Neuronal stem cell (in vitro differentiated cells): Measurements from ENCODE around the gene DNM3.

Experiments
- DNase-seq: peaks from one replicate; pipeline ENCODE4 v3.0.0-alpha.2; 2013; ENCODE audit warnings: low spot score
- H2AFZ ChIP-seq: one replicate; pipeline ENCODE4 v1.6.1; 2013; ENCODE audit warnings: mild to moderate bottlenecking, low read length, inconsistent platforms
- H2AK5ac ChIP-seq: 2 replicates; pipeline ENCODE4 v1.6.1; 2013; ENCODE audit warnings: low read depth, mild to moderate bottlenecking, inconsistent platforms, low read length, moderate library complexity, mixed read lengths
- H2BK120ac ChIP-seq: 2 replicates; pipeline ENCODE4 v1.6.1; 2013; ENCODE audit warnings: low read depth, mild to moderate bottlenecking, inconsistent platforms, low read length, moderate library complexity, mixed read lengths
- H2BK12ac ChIP-seq: one replicate; pipeline ENCODE4 v1.6.1; 2013; ENCODE audit warnings: low read length, inconsistent platforms
- H2BK15ac ChIP-seq: 2 replicates; pipeline ENCODE4 v1.6.1; 2013; ENCODE audit warnings: mild to moderate bottlenecking, low read length, inconsistent platforms, mixed read lengths
- H2BK5ac ChIP-seq: one replicate; pipeline ENCODE4 v1.6.1; 2013; ENCODE audit warnings: inconsistent platforms, mild to moderate bottlenecking, low read length, moderate library complexity
- H3K14ac ChIP-seq: one replicate; pipeline ENCODE4 v1.6.1; 2013; ENCODE audit warnings: low read length, inconsistent platforms
- H3K18ac ChIP-seq: 2 replicates; pipeline ENCODE4 v1.6.1; 2013; ENCODE audit warnings: low read length, inconsistent platforms
- H3K23ac ChIP-seq: 2 replicates; pipeline ENCODE4 v1.6.1; 2013; ENCODE audit warnings: low read depth, mild to moderate bottlenecking, mixed read lengths, low read length, inconsistent platforms; ENCODE audit not compliant: poor library complexity
- H3K27ac ChIP-seq: replicated peaks from 3 replicates; pipeline ENCODE4 v1.5.1; 2013; ENCODE audit warnings: low read length, inconsistent platforms
- H3K27me3 ChIP-seq, 3 experiments: 2 replicates each; pipeline ENCODE4 v1.6.1; 2013; ENCODE audit warnings: low read length in 3 of 3, mild to moderate bottlenecking in 2 of 3, inconsistent platforms in 1 of 3, low read depth in 1 of 3, mixed read lengths in 1 of 3, moderate library complexity in 1 of 3; ENCODE audit not compliant: control insufficient read depth in 3 of 3, insufficient read depth in 3 of 3
- H3K36me3 ChIP-seq, 2 donors: replicated peaks in 1 of 2; 2 replicates each; pipeline ENCODE4 v1.6.1; 2013; ENCODE audit warnings: low read length in 2 of 2; ENCODE audit not compliant: control insufficient read depth in 2 of 2, insufficient read depth in 2 of 2
- H3K4ac ChIP-seq: 2 replicates; pipeline ENCODE4 v1.6.1; 2013; ENCODE audit warnings: inconsistent platforms, mild to moderate bottlenecking, low read length, moderate library complexity
- H3K4me1 ChIP-seq, 2 donors: 1 replicate in 1 of 2; 2 replicates in 1 of 2; pipeline ENCODE4 v1.6.1; 2013; ENCODE audit warnings: low read length in 2 of 2, low read depth in 1 of 2; ENCODE audit not compliant: control insufficient read depth in 2 of 2, insufficient read depth in 1 of 2
- H3K4me2 ChIP-seq: one replicate; pipeline ENCODE4 v1.6.1; 2013; ENCODE audit warnings: mild to moderate bottlenecking, low read length, inconsistent platforms; ENCODE audit not compliant: insufficient read depth, poor library complexity, severe bottlenecking
- H3K4me3 ChIP-seq, 2 donors: 2 replicates each; pipeline ENCODE4 v1.5.1; 2013; ENCODE audit warnings: low read length in 2 of 2, mild to moderate bottlenecking in 2 of 2, inconsistent platforms in 1 of 2, moderate library complexity in 1 of 2
- H3K79me1 ChIP-seq: one replicate; pipeline ENCODE4 v1.6.1; 2013; ENCODE audit warnings: low read depth, mild to moderate bottlenecking, inconsistent platforms, low read length, moderate library complexity
- H3K9ac ChIP-seq: one replicate; pipeline ENCODE4 v1.6.1; 2013; ENCODE audit warnings: mild to moderate bottlenecking, low read depth, low read length, inconsistent platforms; ENCODE audit not compliant: poor library complexity
- H3K9me3 ChIP-seq, 2 donors: replicated peaks in 1 of 2; 2 replicates each; pipeline versions ENCODE3 to v1.6.1; 2013; ENCODE audit warnings: low read length in 2 of 2, mild to moderate bottlenecking in 2 of 2, inconsistent platforms in 1 of 2, low read depth in 1 of 2, mixed read lengths in 1 of 2, moderate library complexity in 1 of 2; ENCODE audit not compliant: control insufficient read depth in 2 of 2, insufficient read depth in 1 of 2
- H4K8ac ChIP-seq: one replicate; pipeline ENCODE4 v1.6.1; 2013; ENCODE audit warnings: low read depth, mild to moderate bottlenecking, inconsistent platforms, low read length, moderate library complexity
- H4K91ac ChIP-seq: one replicate; pipeline ENCODE4 v1.6.1; 2013; ENCODE audit warnings: low read length, low read depth, mild to moderate bottlenecking, inconsistent platforms; ENCODE audit not compliant: poor library complexity
- WGBS, 2 donors: extraction: QIAGEN DNeasy Blood & Tissue Kit; methylation state at CpG; one replicate each; pipeline ENCODE4 v1.1.7; 2013; ENCODE audit warnings: missing lambda C conversion rate in 2 of 2, mixed read lengths in 1 of 2; ENCODE audit not compliant: insufficient read length in 2 of 2, insufficient replicate concordance in 1 of 2; ENCODE audit errors: extremely low coverage in 2 of 2; 5-methylcytosine and 5-hydroxymethylcytosine counted together

Gene DNM3

DNA sequence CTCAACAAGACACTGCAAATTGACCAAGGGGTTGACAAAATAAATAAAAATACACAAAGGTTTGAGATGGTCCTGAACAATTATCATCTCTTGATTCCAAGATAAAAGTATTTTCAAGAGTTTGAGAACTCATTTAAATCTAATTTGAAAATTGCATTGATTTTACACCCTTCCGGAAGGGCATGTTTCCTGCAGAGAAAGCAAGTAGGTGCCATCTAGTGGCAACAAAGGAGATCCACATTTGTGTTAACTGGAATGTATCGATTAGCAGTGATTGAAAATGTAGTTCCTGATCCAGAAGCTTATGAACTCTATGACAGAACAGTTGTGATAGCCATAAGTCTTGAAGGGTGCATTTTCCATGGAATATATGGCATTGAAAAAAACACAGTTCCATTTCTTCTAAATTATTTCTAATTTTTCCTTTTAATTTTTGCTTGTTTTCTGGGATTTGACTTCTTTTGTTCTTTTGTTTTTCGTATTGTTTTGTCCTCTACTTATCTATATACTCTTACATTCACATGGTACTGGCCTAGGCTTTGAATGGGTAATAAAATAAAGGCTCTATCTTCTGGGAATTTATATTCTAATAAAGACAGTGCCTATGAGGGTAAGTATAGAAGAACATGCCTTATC is 143.7 kb downstream of the DNM3 start:
- no peak for DNase-seq
- no CpG with 5 or more reads among the region's 3 CpGs for WGBS, 2 donors
- H3K14ac ChIP-seq, result no peak overlapping the region
- H2AK5ac ChIP-seq, result no peak overlapping the region
- H3K18ac ChIP-seq, result no peak overlapping the region
- no peaks in the 10 kb centered on the region for H3K79me1 ChIP-seq
- no peak overlapping the region for H3K4ac ChIP-seq
- peaks cover 0 to under 1% of the 10 kb centered on the region in 2 donors for H3K4me1 ChIP-seq
- H2BK120ac ChIP-seq, result no peak overlapping the region
- no peak overlapping the region for H3K4me3 ChIP-seq
- no peak overlapping the region for H2BK15ac ChIP-seq
- no peak overlapping the region for H3K4me2 ChIP-seq
- no peak overlapping the region for H3K9ac ChIP-seq
- H3K27ac ChIP-seq, result no peak overlapping the region
- no peaks in the 10 kb centered on the region for H3K27me3 ChIP-seq
- H2AFZ ChIP-seq, result no peak overlapping the region
- H4K91ac ChIP-seq, result no peak overlapping the region
- H3K36me3 ChIP-seq, result no peaks in the 10 kb centered on the region
- no peak overlapping the region for H2BK12ac ChIP-seq
- no peak overlapping the region for H4K8ac ChIP-seq
- H2BK5ac ChIP-seq, result no peak overlapping the region
- H3K9me3 ChIP-seq, result no peaks in the 10 kb centered on the region
- H3K23ac ChIP-seq, result no peak overlapping the region

DNA sequence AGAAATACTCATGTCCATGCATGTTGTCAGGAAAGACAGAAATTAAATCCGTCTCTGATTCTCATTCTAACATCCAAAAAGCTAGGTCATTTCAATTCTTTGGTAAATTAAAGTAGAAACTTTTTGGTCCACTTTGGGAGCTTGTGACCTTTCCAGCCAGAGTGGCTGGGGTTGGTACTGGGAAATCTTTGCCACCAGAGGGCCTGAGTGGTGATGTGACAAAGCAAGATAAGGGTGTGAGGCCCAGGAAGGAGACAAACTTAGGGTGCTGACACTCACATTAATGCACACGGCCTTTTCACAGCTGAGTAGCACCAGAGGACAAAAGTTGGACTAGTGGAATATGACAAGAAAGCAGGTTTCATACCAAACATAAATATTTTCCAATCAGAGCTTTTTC is 144.3 kb downstream of the DNM3 start:
- no peak overlapping the region for H2AK5ac ChIP-seq
- H3K27me3 ChIP-seq, result no peaks in the 10 kb centered on the region
- no peak overlapping the region for H3K14ac ChIP-seq
- H3K4me3 ChIP-seq, result no peak overlapping the region
- no peaks in the 10 kb centered on the region for H3K79me1 ChIP-seq
- DNase-seq, result no peak
- H3K4ac ChIP-seq, result no peak overlapping the region
- H3K18ac ChIP-seq, result no peak overlapping the region
- H3K27ac ChIP-seq, result no peak overlapping the region
- H2AFZ ChIP-seq, result no peak overlapping the region
- no peak overlapping the region for H2BK120ac ChIP-seq
- no peaks in the 10 kb centered on the region for H3K36me3 ChIP-seq
- no peak overlapping the region for H3K23ac ChIP-seq
- H2BK5ac ChIP-seq, result no peak overlapping the region
- H3K9ac ChIP-seq, result no peak overlapping the region
- H4K8ac ChIP-seq, result no peak overlapping the region
- no CpG with 5 or more reads among the region's 2 CpGs for WGBS, 2 donors
- H3K4me2 ChIP-seq, result no peak overlapping the region
- peaks cover 2 to 7% of the 10 kb centered on the region in 2 donors for H3K4me1 ChIP-seq
- no peak overlapping the region for H2BK12ac ChIP-seq
- no peak overlapping the region for H4K91ac ChIP-seq
- no peaks in the 10 kb centered on the region for H3K9me3 ChIP-seq
- no peak overlapping the region for H2BK15ac ChIP-seq

DNA sequence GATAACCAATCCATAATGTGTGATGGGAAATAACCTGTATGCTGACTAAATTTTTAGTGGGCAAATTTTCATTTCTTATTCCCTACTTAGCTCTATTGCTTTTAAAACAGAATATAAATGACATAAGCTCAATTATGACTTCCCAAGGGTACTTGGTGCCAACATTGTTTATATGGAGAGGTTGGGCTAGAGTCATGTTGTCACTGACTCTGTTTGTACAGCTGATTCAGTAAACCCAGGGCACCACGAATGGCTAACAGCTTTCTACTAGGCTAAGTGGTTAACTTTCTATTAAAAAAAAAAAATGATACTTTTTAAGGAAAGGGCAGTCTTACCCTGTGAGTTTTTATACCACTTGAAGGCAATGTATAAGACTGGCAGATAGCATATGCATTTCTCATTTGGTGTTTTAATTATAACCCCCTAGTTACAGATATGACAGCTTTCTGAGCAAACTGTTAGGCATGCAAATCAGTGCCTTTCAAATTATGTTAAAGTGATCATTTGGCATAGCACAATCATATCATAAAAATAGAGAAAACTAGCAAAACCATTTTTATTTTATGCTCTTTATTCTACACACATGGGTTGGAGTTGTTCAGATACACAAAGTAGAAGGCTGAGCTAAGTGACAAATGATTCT is 147.1 kb downstream of the DNM3 start:
- no peaks in the 10 kb centered on the region for H3K36me3 ChIP-seq
- no peaks in the 10 kb centered on the region for H3K79me1 ChIP-seq
- H2BK15ac ChIP-seq, result no peak overlapping the region
- H2AK5ac ChIP-seq, result no peak overlapping the region
- no peaks in the 10 kb centered on the region for H3K9me3 ChIP-seq
- no peak overlapping the region for H2BK120ac ChIP-seq
- H4K91ac ChIP-seq, result no peak overlapping the region
- H4K8ac ChIP-seq, result no peak overlapping the region
- H3K4me3 ChIP-seq, result no peak overlapping the region
- no peak overlapping the region for H3K23ac ChIP-seq
- H3K4ac ChIP-seq, result no peak overlapping the region
- no CpG with 5 or more reads among the region's 1 CpG for WGBS, 2 donors
- no peak overlapping the region for H3K18ac ChIP-seq
- DNase-seq, result no peak
- H3K4me2 ChIP-seq, result no peak overlapping the region
- no peak overlapping the region for H3K9ac ChIP-seq
- H3K14ac ChIP-seq, result no peak overlapping the region
- H3K4me1 ChIP-seq, result peaks cover 2 to 7% of the 10 kb centered on the region in 2 donors
- no peak overlapping the region for H2AFZ ChIP-seq
- H2BK12ac ChIP-seq, result no peak overlapping the region
- no peaks in the 10 kb centered on the region for H3K27me3 ChIP-seq
- no peak overlapping the region for H2BK5ac ChIP-seq
- H3K27ac ChIP-seq, result no peak overlapping the region

DNA sequence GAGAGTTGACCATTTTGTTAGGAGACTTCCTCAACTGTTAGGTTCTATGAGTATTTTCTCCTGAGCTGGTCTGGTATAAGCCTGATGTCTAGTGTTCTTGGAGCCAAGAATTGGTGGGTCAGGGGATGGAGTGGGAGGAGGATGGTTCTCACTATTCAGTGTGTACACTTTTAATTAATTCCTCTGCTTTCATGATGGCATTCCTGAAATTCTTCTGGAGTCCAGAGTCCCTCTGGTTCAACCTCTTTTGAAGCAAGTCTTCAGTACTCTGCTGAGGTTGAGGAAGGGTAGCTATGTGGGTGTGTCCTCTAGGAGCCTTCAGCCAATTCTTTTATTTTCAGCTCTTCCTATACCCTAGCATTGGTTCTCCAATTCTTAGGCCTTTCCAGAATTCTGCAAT is 149.1 kb downstream of the DNM3 start:
- Histone ChIP-seq H4K91ac (no peak overlapping the region), H3K9me3 (peaks cover 0 to 5% of the 10 kb centered on the region in 2 donors), H2BK12ac (no peak overlapping the region), H2BK15ac (no peak overlapping the region), H3K36me3 (no peaks in the 10 kb centered on the region), H3K27ac (no peak overlapping the region), H3K18ac (no peak overlapping the region), H3K27me3 (no peaks in the 10 kb centered on the region), H3K4me1 (peaks cover 2 to 7% of the 10 kb centered on the region in 2 donors), H2AFZ (no peak overlapping the region), H4K8ac (no peak overlapping the region), H3K4me2 (no peak overlapping the region), H3K4me3 (no peak overlapping the region), H2BK120ac (no peak overlapping the region), H3K4ac (no peak overlapping the region), H3K23ac (no peak overlapping the region), H2BK5ac (no peak overlapping the region), H2AK5ac (no peak overlapping the region), H3K14ac (no peak overlapping the region), H3K79me1 (no peaks in the 10 kb centered on the region), H3K9ac (no peak overlapping the region)
- no peak for DNase-seq
